Measurements from ENCODE around the gene ARL6IP4.

ARL6IP4 gene

DNA sequence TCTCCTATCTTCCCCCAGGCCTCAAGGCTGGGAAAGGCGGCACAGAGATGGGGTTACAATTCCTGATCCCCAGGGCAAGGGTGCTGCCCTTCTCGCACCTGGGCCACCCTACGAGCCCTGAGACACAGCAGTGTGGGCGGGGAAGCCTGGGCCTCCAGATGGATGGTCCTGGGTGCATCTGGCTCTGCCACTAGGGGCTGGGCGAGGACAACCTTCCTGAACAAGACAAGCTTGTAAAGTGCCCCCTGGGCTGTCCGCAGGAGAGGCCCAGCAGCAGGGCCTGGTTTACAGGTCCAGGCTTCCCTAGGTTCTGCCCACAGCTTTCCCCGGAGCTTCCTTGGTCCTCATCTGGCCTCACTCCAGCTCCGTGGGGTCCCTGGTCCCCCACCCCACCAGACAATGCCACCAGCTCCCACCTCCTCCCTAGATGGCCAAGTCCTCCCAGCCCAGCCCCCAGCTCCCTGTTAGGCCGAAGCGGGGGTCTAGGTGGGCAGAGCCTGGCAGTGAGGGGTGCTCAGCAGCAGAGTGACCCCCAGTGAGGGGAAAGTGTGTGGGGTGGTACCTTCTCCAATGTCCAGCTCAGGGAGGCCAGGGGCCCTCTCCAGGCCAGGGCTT is 8.9 kb downstream of the ARL6IP4 start:
- peak; percentile 30 for DNase-seq (ENCODE audit: low spot score)
- TF ChIP-seq CTCF (IDR thresholded peaks at IDR 0.05; ENCODE audit: extremely low read depth, missing control alignments), result no peak

- TF ChIP-seq CTCF (IDR thresholded peaks at IDR 0.05; ENCODE audit: extremely low read depth, missing control alignments), result no peak
- DNase-seq (ENCODE audit: low spot score), result peak; percentile 27
Measured at GRCh38 chr12:122989874-122990419, 9.5 kb downstream of the ARL6IP4 start.

DNA sequence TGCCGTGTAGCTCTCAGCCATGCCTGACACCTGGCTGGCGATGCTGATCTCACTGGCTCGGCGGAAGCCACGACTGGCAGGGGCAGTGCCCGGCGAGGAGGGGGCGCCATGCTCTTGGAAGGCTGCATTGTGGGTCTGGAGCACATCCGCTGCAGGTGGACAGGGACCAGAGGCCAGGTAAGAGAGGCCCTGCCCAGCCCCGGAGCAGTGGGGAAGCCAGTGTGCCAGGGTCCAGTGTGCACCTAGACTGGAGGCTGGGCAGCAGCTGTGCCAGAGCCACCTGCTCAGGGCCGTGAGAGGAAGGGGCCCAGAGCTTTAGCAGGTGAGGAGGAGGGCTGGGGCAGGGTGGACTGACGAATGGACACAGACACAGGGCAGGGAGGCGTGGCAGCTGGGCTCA is 10.1 kb downstream of the ARL6IP4 start:
- DNase-seq (ENCODE audit: low spot score), result no peak
- no peak for TF ChIP-seq CTCF (IDR thresholded peaks at IDR 0.05; ENCODE audit: extremely low read depth, missing control alignments)

- DNase-seq (ENCODE audit: low spot score), result peak; percentile 37
- TF ChIP-seq CTCF (IDR thresholded peaks at IDR 0.05; ENCODE audit: extremely low read depth, missing control alignments), result no peak
Measured at GRCh38 chr12:122990961-122991622, 10.6 kb downstream of the ARL6IP4 start.

DNA sequence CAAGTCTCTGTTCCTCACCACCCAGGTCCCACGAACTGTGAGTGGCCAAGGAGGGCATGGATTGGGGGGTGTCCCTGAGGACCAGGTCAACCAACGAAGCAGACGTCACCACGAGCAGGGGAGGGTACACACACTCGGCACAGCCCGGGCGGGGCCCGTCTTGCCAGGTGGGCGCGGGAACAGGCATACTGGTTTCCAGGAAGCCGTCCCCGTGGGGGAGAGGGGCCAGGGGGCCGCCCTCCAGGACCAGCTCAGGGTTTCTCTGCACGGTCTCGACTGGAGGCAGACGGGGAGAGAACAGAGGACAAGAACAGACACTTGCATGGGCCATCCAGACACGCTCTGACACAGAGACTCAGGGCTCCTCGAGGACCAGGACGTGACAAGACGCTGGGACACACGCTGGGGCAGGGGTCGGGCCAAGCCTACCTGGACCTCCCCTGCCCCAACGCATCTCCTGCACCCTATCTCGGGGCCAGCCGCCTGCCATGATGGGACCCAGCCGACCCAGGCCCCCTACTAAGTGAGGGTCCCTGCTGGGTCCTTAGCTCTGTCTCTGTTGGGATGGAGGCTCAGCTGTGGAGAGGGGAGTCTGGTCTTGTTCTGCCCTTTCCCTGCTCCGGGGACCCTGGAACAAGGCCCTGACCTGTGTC is 11.3 kb downstream of the ARL6IP4 start:
- TF ChIP-seq CTCF (IDR thresholded peaks at IDR 0.05; ENCODE audit: extremely low read depth, missing control alignments), result no peak
- DNase-seq (ENCODE audit: low spot score), result peak; percentile 41

DNA sequence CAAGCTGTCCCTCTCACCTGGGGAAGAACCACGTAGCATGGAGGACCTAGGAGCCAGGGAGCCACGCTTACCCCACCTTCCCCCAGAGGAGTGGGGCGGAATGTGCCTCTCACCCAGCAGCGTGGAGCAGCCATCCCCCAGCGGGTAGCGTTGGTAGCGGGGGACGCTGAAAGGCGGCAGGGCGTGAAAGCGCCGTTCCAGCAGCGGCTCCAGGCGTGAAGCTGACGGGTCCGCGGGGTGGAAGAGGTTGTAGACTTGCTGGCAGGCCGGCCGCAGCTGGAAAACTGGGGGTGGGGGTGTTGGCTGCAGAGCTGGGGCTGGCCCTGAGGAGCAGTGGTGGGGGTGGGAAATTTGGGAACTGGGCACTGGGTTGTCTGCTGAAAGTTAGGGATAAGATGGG is 11.9 kb downstream of the ARL6IP4 start:
- no peak for TF ChIP-seq CTCF (IDR thresholded peaks at IDR 0.05; ENCODE audit: extremely low read depth, missing control alignments)
- DNase-seq (ENCODE audit: low spot score), result no peak

DNA sequence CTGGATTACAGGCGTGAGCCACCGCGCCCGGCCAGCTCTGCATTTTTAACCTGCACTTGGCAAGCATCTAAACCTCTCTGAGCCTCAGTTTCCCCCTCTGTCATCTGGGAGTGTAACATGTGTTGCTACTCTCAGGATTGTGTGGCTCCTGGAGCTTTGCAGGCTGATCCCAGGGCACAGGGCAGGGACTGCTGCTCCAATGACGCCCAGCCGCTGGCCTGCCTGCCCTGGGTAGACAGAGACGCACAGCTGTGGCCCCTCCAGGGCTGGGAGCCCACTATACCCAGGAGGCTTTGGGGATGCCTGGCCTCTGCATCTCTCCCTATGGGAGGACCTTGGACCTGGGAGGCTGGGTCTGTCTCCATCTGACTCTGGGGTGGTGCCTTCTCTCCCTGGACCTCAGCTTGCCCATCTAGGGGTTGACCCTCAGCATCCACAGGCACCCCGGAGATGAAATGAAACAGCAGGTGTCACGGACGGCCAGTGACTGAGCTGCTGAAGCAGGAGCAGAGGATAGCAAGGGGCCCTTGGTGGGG is 13.7 kb downstream of the ARL6IP4 start:
- TF ChIP-seq CTCF (IDR thresholded peaks at IDR 0.05; ENCODE audit: extremely low read depth, missing control alignments), result no peak
- no peak for DNase-seq (ENCODE audit: low spot score)

All from GM20000 (cell line).